ENCODE data around the gene NUP214.

DNA sequence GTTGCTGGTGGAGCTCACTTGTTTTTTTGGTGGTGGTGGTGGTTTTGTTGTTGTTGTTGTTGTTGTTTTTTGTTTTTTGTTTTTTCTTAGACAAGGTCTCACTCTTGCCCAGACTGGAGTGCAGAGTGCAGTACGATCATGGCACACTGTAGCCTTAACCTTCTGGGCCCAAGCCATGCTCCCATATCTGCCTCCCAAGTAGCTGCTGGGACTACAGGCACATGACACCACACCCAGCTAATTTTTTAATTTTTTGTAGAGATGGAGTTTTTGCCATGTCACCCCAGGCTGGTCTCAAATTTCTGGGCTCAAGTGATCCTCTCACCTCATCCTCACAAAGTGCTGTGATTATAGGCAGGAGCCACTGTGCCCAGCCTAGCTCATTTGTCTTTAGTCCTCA is 53.5 kb downstream of the NUP214 start:
- TF ChIP-seq EZH2 (IDR thresholded peaks at IDR 0.05; ENCODE audit: low read depth, low read length, severe bottlenecking): no peak
- TF ChIP-seq, protein P1, sequence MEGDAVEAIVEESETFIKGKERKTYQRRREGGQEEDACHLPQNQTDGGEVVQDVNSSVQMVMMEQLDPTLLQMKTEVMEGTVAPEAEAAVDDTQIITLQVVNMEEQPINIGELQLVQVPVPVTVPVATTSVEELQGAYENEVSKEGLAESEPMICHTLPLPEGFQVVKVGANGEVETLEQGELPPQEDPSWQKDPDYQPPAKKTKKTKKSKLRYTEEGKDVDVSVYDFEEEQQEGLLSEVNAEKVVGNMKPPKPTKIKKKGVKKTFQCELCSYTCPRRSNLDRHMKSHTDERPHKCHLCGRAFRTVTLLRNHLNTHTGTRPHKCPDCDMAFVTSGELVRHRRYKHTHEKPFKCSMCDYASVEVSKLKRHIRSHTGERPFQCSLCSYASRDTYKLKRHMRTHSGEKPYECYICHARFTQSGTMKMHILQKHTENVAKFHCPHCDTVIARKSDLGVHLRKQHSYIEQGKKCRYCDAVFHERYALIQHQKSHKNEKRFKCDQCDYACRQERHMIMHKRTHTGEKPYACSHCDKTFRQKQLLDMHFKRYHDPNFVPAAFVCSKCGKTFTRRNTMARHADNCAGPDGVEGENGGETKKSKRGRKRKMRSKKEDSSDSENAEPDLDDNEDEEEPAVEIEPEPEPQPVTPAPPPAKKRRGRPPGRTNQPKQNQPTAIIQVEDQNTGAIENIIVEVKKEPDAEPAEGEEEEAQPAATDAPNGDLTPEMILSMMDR (IDR thresholded peaks at IDR 0.05; ENCODE audit: control extremely low read depth in 1 of 3, insufficient read depth in 1 of 3, low read depth in 1 of 3, low read length in 3 of 3): no peak
- no peak for TF ChIP-seq POLR2A (IDR thresholded peaks at IDR 0.05; ENCODE audit: control extremely low read depth in 1 of 2, low read depth in 2 of 2, low read length in 2 of 2)
- TF ChIP-seq POLR2AphosphoS5 (IDR thresholded peaks at IDR 0.05; ENCODE audit: low read depth, low read length): no peak
- no peak for TF ChIP-seq FOSL1 (IDR thresholded peaks at IDR 0.05; ENCODE audit: insufficient read depth, low read depth, low read length)
- no peak for TF ChIP-seq EGR1 (IDR thresholded peaks at IDR 0.05; ENCODE audit: borderline replicate concordance, low read depth, low read length)
- TF ChIP-seq EP300 (IDR thresholded peaks at IDR 0.05; ENCODE audit: borderline replicate concordance in 1 of 2, low read depth in 2 of 2, low read length in 2 of 2): no peak
- TF ChIP-seq SP2 (IDR thresholded peaks at IDR 0.05; ENCODE audit: low read length): no peak
- TF ChIP-seq JUND (IDR thresholded peaks at IDR 0.05; ENCODE audit: low read length): no peak

Measured in H1 (cell line).